Naive thymus-derived CD8-positive, alpha-beta T cell (primary cell): Measurements from ENCODE around the gene ZNF365. TPM values are rescaled to one million over a fixed set of nuclear protein-coding genes. Genes with fewer than 3 reads are reported as not detected.
A peak's percentile ranks its signal among the peaks of the same experiment; 100 is the strongest.

Experiments used
- ATAC-seq, 2 donors: fragments of 150-1000 bp; cut with Tn5 transposase in 1 of 2; sonication (Bioruptor Pico), chemical (Tn5 transposase) in 1 of 2; 1 replicate in 1 of 2; 2 replicates in 1 of 2; pipeline ENCODE4 v1.10.0; 2021; ENCODE audit warnings: mild to moderate bottlenecking in 2 of 2, moderate library complexity in 2 of 2
- POLR2A ChIA-PET: fragments of 350-600 bp; sonication (Branson Sonifier 250); formaldehyde crosslinking; loops from one replicate; lab custom pipeline; 2021; ENCODE audit warnings: antibody characterized with exemption; lab: Charles Lee
- DNase-seq, 10 donors: peaks; one replicate each; pipeline versions ENCODE4 v3.0.0 to v3.0.0-alpha.2; 2020 to 2022
- H3K27ac Mint-ChIP-seq, 10 donors: one replicate each; pipeline ENCODE4 v1.8.0; 2020 to 2022; ENCODE audit warnings: mild to moderate bottlenecking in 10 of 10, mixed read lengths in 10 of 10, moderate library complexity in 4 of 10, inconsistent platforms in 1 of 10
- H3K27me3 Mint-ChIP-seq, 5 donors: one replicate each; pipeline ENCODE4 v1.8.0; 2021 to 2022; ENCODE audit warnings: mixed read lengths in 5 of 5
- H3K36me3 Mint-ChIP-seq, 3 donors: one replicate each; pipeline ENCODE4 v1.8.0; 2020 to 2022; ENCODE audit warnings: mixed read lengths in 3 of 3, mild to moderate bottlenecking in 2 of 3, inconsistent platforms in 1 of 3
- H3K4me1 Mint-ChIP-seq, 4 donors: one replicate each; pipeline ENCODE4 v1.8.0; 2021 to 2022; ENCODE audit warnings: mixed read lengths in 4 of 4
- H3K4me3 Mint-ChIP-seq, 10 donors: one replicate each; pipeline ENCODE4 v1.8.0; 2020 to 2022; ENCODE audit warnings: mild to moderate bottlenecking in 10 of 10, mixed read lengths in 10 of 10, moderate library complexity in 6 of 10, inconsistent platforms in 1 of 10
- H3K9me3 Mint-ChIP-seq, 9 donors: one replicate each; pipeline ENCODE4 v1.8.0; 2020 to 2022; ENCODE audit warnings: mixed read lengths in 9 of 9, mild to moderate bottlenecking in 3 of 9, inconsistent platforms in 1 of 9, moderate library complexity in 1 of 9
- polyA plus RNA-seq, 3 donors: library from polyadenylated mRNA; unstranded; fragments of 300-500 nt; fragmentation: Illumina TruSeq; gene quantifications; one replicate each; pipeline ENCODE4 v1.2.3, GENCODE V29; 2021
- total RNA-seq, 8 experiments: library from RNA in 2 of 8; stranded (reverse) in 2 of 8; gene quantifications; one replicate each; pipeline ENCODE4 v1.2.3 and lab custom pipeline; 2021 to 2026

Gene ZNF365
- total and polyA plus RNA-seq, 5 experiments from 2014 or later = 0.07 to 2.9 TPM; not detected in 3

DNA sequence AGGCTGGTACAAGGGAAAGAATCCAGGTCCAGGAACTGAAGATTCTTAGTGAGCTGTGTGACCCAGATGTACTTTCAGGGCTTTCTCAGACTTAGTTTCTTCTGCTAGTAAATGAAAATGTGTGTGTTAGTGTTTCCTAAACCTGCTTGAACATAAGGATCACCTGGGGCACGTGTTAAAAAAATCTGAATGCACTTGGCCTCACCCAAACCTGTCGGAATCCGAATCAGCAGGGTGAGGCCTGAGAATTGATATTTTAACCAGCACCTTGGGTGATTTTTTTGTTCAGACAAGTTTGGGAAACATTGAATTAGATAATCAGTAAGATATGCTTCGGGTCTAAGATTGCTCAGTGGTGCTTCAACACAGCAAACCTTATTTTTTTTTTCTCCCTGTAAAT is 59.7 kb downstream of the ZNF365 start:
- ATAC-seq = no peak
- Mint-ChIP-seq H3K27ac (no peak overlapping the region), H3K4me1 (peaks cover 0 to 6% (median 2%) of the 10 kb centered on the region in 4 donors)

DNA sequence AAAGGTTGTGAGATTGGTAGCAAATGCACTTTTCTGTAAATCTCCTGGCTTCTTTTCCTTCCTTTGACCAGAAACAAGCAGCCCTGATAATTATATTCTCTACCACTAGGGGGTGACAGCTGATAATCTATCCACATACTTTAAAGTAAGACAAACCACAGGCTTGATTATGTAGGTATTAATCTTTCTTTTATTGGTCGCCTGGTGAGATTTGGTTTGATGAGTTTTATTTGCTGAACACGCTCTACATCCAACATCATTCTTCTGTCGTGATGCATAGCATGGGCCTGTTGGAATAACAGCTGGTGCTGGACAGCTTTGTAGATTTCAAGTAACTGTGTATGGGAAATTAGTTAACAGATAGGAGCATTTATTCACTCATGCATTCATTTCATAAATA is 63.5 kb downstream of the ZNF365 start:
- no peaks in the 10 kb centered on the region for H3K36me3 Mint-ChIP-seq
- H3K9me3 Mint-ChIP-seq = no peaks in the 10 kb centered on the region
- H3K4me1 Mint-ChIP-seq = peaks cover 0 to 6% (median 2%) of the 10 kb centered on the region in 4 donors
- no peak overlapping the region for H3K27ac Mint-ChIP-seq
- H3K4me3 Mint-ChIP-seq = no peak overlapping the region
- POLR2A ChIA-PET = interaction anchor here (1.2 kb wide), 1 partner anchor 379 kb away, joined by 3 read pairs; no protein-coding TSS in a partner anchor
- H3K27me3 Mint-ChIP-seq = peaks cover 0 to 5% (median under 1%) of the 10 kb centered on the region in 5 donors
- peak; percentile 53 to 69 for ATAC-seq
- DNase-seq = peak in 5 of 10 donors; percentile 18 to 70 (median 67)

More for the DNA sequence above, 59.7 kb downstream of the ZNF365 start:
- no peaks in the 10 kb centered on the region for H3K36me3 Mint-ChIP-seq
- H3K4me3 Mint-ChIP-seq = no peak overlapping the region
- no peak for DNase-seq
- H3K9me3 Mint-ChIP-seq = no peaks in the 10 kb centered on the region
- H3K27me3 Mint-ChIP-seq = peaks cover 0 to 6% (median 0%) of the 10 kb centered on the region in 5 donors
- POLR2A ChIA-PET = no interaction called here

- ATAC-seq = no peak
- Mint-ChIP-seq H3K9me3 (no peaks in the 10 kb centered on the region), H3K4me3 (no peak overlapping the region)
These were observed 67.8 kb downstream of the ZNF365 start for GRCh38 chr10:62442006-62442405.

DNA sequence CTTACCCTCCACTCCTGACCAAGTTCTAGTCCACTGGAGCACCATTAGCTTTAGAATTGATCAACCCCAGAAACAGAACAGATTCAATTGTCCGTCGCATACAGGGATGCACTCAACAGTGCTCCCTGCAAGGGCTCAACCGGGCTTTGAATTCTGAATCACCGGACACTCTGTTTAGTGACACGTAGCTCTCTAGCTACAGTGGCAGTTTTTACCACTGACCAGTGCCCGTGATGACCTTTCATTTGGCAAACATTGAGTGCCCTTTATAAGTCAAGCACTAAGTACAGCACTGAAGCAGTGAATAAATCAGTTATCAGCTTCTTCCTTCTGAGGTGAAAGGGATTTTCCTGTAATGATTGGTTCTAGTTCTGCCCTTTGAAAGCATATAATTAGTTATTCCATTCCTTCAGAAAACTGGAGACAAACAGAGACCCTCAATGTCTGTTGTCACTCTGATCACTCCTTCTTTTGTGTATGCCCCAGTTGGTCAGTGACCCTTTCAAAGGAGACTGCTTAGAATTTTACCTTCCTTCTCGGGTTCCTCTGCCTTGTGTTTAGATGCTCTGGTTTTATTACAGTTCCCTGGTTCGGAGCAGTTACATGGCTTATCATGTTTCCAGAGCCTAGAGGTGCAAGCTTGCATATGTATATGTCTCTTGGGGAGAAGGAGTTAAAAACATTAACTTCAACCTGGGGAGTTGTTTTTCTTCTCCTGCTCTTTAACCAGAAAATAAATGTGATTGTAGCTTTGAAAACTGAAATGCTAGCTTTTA is 68.9 kb downstream of the ZNF365 start:
- H3K27ac Mint-ChIP-seq = peak overlapping the region in 1 of 10 donors; percentile 63
- H3K4me1 Mint-ChIP-seq = peaks cover 0 to 2% (median 0%) of the 10 kb centered on the region in 4 donors
- ATAC-seq (no peak), DNase-seq (no peak)
- H3K9me3 Mint-ChIP-seq = no peaks in the 10 kb centered on the region
- no peaks in the 10 kb centered on the region for H3K36me3 Mint-ChIP-seq
- POLR2A ChIA-PET = no interaction called here
- H3K4me3 Mint-ChIP-seq = no peak overlapping the region
- peaks cover 0 to 7% (median 5%) of the 10 kb centered on the region in 5 donors for H3K27me3 Mint-ChIP-seq

More at GRCh38 chr10:62442006-62442405, 67.8 kb downstream of the ZNF365 start:
- DNase-seq = no peak
- Mint-ChIP-seq H3K4me1 (peaks cover 0 to 6% (median 3%) of the 10 kb centered on the region in 4 donors), H3K27me3 (peaks cover 0 to 7% (median 2%) of the 10 kb centered on the region in 5 donors), H3K27ac (no peak overlapping the region), H3K36me3 (no peaks in the 10 kb centered on the region)
- POLR2A ChIA-PET = no interaction called here

GRCh38 chr10:62443866-62444265 is 69.7 kb downstream of the ZNF365 start:
- Mint-ChIP-seq H3K27me3 (peaks cover 0 to 14% (median 5%) of the 10 kb centered on the region in 5 donors), H3K9me3 (no peaks in the 10 kb centered on the region), H3K4me3 (no peak overlapping the region), H3K36me3 (no peaks in the 10 kb centered on the region), H3K27ac (peak overlapping the region in 1 of 10 donors; percentile 72), H3K4me1 (peaks cover 0 to 2% (median 0%) of the 10 kb centered on the region in 4 donors)
- POLR2A ChIA-PET = no interaction called here
- ATAC-seq (no peak), DNase-seq (no peak)

DNA sequence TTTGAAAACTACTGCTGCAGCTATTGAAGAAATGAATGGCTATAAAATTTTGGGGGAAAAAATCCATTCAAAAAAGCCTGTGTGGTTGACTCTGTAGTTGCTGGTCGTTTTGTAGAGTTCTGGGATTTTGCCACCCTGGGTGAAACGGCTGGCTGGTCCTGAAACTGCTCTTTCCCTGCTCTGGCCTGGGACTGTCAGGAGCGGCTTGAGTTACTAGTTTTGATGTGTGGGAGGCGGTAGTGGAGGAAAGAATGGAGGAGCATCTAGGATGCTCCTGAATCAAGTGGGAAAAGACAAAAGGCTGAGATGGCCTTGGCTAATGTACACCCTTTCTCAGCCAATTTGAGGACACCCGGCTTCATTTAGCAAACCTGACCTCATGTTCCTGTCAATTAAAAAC is 72.5 kb downstream of the ZNF365 start:
- Mint-ChIP-seq H3K4me1 (peaks cover 0 to 9% (median 1%) of the 10 kb centered on the region in 4 donors), H3K9me3 (no peaks in the 10 kb centered on the region), H3K27ac (no peak overlapping the region), H3K36me3 (no peaks in the 10 kb centered on the region), H3K4me3 (no peak overlapping the region), H3K27me3 (peaks cover 2 to 18% (median 5%) of the 10 kb centered on the region in 5 donors)
- ATAC-seq (no peak), DNase-seq (no peak)
- POLR2A ChIA-PET = no interaction called here

DNA sequence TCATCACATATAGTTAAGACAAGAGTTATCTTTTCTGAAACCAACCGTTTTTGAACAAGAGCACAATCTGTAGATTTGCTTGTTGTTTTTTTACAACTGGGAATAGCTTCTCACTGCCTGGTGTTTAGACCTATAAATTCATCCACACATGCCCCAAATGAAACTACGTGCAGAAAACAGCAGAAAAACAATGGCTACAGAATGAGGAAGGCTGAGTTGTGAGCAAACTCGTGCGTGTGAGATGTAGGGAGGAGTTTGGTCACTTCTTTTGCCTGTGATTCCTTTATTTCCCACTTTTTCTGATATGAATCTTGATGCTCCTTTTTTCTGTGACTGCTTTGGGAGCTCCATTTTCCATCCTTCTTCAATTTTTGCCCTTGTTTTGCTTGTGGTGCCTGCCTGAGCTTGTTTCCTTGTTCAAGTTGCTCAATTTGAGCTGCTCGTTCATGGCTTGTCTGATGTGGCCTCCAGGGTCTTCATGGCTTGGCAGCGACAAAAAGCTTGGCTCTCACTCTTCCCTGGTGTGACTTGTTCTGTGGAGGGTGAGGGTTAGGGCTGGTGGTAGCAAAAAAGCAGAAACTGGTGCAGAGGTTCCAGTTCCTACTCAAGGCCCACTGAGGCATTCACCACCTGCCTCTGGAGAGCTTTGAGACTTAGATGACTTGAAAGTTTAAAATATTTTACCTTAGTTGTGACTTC is 76.9 kb downstream of the ZNF365 start:
- Mint-ChIP-seq H3K4me1 (peaks cover 0 to 12% (median 0%) of the 10 kb centered on the region in 4 donors), H3K9me3 (peaks cover 0 to 5% (median 2%) of the 10 kb centered on the region in 9 donors), H3K4me3 (peak overlapping the region in 1 of 10 donors; percentile 8), H3K36me3 (peaks cover 0 to 6% (median 0%) of the 10 kb centered on the region in 3 donors), H3K27ac (peak overlapping the region in 1 of 10 donors; percentile 8), H3K27me3 (peaks cover 3 to 28% (median 6%) of the 10 kb centered on the region in 5 donors)
- POLR2A ChIA-PET = no interaction called here
- DNase-seq = no peak
- ATAC-seq = no peak

DNA sequence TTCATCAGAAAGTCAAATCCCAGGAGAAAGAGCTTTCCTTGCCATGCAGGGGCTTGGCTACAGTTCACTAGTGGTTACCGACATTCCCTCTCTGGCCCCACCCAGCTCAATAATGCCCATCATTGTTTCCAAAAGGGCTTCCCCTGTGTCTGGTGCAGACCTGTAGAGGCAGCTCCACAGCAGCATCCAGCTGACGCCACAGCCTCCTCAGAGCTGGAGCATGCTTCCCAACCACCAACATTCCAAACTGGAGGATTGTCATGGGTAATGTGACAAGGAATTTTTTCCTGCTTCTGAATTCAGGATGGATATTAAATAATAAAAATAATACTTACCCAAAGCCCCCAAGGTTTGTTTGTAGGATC is 77.4 kb downstream of the ZNF365 start:
- POLR2A ChIA-PET = no interaction called here
- H3K9me3 Mint-ChIP-seq = peaks cover 0 to 5% (median 2%) of the 10 kb centered on the region in 9 donors
- H3K27ac Mint-ChIP-seq = no peak overlapping the region
- H3K4me1 Mint-ChIP-seq = peaks cover 0 to 17% (median 0%) of the 10 kb centered on the region in 4 donors
- DNase-seq = no peak
- peaks cover 3 to 28% (median 6%) of the 10 kb centered on the region in 5 donors for H3K27me3 Mint-ChIP-seq
- H3K4me3 Mint-ChIP-seq = no peak overlapping the region
- H3K36me3 Mint-ChIP-seq = peaks cover 0 to 6% (median 0%) of the 10 kb centered on the region in 3 donors
- no peak for ATAC-seq

Other genes starting within 250 kb of the ZNF365 start
- under 1 TPM; 0.44 TPM for gene RTKN2, start 105.5 kb upstream of the ZNF365 start, total RNA-seq
- gene RTKN2, start 105.5 kb upstream of the ZNF365 start, polyA plus RNA-seq = under 1 TPM; 0.08 to 0.28 (median 0.09) TPM